ENCODE data around the gene INO80B.

DNA sequence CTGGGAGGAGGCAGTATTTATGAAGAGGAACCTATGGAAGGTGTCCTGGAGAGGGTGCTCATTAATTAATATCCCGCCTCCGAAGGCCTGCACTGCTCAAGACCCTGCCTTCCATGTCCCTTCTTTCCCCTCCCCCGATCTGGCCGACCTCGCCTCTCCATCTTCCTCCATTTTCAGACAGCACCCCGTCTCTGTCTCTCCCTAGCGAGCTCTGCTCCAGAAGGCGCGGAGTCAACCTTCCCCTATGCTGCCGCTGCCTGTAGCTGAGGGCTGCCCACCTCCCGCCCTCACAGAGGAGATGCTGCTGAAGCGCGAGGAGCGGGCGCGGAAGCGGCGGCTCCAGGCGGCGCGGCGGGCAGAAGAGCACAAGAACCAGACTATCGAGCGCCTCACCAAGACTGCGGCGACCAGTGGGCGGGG lies 2.3 kb downstream of the INO80B start:
- TF ChIP-seq CTCF (conservative IDR thresholded peaks at IDR 0.05 in 1 of 2, IDR thresholded peaks at IDR 0.05 in 1 of 2; ENCODE audit: low read depth in 1 of 2, low read length in 2 of 2), result no peak
- TF ChIP-seq EZH2 (IDR thresholded peaks at IDR 0.05; ENCODE audit: low read length, missing control alignments), result no peak

Measured in fibroblast of lung (primary cell).